GM12864 (cell line): Measurements from ENCODE around the gene LTO1.

Experiments used
- DNase-seq: peaks from one replicate; pipeline ENCODE4 v3.0.0-alpha.2; 2011; ENCODE audit warnings: low read depth
- H3K4me3 ChIP-seq: 2 replicates; pipeline ENCODE4 v1.5.1; 2011; ENCODE audit warnings: mild to moderate bottlenecking, low read depth, low read length, control low read depth
- TF ChIP-seq, protein P1 (sequence below): IDR thresholded peaks from 2 replicates; pipeline ENCODE4 v1.5.1; 2011; ENCODE audit warnings: low read depth, mild to moderate bottlenecking, moderate library complexity, low read length, control low read depth, inconsistent platforms; ENCODE audit errors: missing control alignments

Gene LTO1

DNA sequence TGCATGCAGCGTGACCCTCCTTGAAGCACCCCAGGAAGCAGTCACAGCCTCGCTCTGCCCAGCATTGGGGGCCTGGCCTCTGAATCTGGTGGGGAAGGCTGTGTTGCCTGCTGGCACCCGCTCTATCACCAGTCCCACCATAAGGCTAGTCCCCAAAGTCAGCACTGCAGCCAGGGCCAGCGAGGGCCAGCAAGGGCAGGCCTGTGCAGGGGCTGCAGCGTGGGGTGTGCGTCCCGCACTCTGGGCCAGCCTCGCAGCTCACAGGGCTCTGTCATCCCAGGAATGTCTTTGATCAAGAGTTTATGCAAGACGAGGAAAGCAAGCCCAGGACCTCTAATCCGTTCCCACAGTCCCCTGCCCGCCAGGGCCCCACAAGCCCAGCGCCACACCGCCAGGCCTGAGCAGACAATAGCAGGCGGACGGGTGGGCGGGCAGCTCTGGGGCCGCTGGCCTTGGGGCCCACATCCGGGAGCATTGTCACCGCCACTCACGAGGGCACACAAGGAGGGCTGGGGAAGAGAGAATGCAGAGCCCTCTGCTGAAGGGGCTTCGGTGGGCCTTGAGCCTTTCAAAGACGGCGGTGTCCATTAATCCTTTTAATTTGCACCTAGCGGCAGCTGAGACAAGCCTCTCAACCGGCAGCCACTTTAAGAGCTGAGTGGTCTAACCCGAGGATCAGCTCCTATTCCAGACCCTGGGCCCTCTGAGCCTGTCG, 17.1 kb downstream of the LTO1 start:
- DNase-seq: no peak
- H3K4me3 ChIP-seq: no peak overlapping the region
- TF ChIP-seq, protein P1, sequence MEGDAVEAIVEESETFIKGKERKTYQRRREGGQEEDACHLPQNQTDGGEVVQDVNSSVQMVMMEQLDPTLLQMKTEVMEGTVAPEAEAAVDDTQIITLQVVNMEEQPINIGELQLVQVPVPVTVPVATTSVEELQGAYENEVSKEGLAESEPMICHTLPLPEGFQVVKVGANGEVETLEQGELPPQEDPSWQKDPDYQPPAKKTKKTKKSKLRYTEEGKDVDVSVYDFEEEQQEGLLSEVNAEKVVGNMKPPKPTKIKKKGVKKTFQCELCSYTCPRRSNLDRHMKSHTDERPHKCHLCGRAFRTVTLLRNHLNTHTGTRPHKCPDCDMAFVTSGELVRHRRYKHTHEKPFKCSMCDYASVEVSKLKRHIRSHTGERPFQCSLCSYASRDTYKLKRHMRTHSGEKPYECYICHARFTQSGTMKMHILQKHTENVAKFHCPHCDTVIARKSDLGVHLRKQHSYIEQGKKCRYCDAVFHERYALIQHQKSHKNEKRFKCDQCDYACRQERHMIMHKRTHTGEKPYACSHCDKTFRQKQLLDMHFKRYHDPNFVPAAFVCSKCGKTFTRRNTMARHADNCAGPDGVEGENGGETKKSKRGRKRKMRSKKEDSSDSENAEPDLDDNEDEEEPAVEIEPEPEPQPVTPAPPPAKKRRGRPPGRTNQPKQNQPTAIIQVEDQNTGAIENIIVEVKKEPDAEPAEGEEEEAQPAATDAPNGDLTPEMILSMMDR: no peak

DNA sequence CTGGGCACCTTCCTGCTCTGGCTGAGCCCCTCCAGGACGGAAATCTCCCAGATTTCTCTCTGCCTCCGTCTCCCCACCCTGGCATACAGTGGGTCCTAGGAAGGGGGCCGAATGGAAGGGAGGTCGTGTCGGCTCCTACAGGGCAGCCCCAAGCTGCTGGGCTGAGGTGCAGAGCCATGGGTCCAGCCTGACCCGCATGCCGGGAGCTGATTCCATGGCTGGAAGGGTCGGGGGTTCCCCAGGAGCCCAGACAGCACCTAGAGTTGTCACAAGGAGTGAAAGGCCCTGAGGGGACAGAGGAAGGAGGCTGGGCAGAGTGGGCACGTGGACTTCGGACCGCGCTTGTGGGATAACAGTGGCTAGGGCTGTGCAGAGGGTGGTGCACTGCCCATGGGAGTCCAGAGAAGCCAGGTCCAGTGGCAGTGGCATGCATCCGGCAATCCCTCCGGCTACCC, 17.7 kb downstream of the LTO1 start:
- TF ChIP-seq, protein P1: no peak
- DNase-seq: no peak
- no peak overlapping the region for H3K4me3 ChIP-seq

DNA sequence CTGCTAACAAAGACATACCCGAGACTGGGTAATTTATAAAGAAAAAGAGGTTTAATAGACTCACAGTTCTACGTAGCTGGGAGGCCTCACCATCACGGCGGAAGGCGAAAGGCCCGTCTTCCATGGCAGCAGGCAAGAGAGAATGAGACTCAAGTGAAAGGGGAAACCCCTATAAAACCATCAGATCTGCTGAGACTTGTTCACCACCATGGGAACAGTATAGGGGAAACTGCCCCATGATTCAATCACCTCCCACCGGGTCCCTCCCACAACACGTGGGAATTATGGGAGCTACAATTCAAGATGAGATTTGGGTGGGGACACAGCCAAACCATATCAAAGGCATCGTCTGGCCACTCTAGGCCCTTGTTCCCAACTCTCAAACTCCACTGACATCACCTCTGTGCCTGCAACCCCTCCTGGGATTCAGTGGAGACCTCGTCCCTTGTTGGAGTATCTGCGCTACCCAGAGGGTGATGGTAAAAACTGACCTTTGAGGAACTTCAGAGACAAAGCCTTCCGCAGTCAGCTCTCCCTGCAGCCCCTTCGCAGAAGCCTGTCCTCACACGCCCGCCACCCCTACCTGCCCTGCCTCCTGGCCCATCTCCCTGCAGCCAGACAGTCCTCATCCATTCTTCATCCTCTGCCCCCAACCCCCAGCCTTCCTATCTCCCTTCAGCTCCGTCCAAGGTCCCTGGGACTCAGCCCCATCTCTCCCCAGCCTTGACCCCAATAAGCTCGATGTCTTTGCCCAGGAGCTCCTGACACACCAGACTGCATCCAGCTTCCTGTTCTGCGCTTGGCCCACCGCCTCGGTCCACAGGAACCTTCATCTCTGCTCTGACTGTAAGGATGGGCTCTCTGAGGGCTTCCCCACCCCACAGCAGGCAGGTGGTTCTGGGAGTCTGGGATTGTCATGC, 18.4 kb downstream of the LTO1 start:
- H3K4me3 ChIP-seq: no peak overlapping the region
- TF ChIP-seq, protein P1: no peak
- DNase-seq: no peak

DNA sequence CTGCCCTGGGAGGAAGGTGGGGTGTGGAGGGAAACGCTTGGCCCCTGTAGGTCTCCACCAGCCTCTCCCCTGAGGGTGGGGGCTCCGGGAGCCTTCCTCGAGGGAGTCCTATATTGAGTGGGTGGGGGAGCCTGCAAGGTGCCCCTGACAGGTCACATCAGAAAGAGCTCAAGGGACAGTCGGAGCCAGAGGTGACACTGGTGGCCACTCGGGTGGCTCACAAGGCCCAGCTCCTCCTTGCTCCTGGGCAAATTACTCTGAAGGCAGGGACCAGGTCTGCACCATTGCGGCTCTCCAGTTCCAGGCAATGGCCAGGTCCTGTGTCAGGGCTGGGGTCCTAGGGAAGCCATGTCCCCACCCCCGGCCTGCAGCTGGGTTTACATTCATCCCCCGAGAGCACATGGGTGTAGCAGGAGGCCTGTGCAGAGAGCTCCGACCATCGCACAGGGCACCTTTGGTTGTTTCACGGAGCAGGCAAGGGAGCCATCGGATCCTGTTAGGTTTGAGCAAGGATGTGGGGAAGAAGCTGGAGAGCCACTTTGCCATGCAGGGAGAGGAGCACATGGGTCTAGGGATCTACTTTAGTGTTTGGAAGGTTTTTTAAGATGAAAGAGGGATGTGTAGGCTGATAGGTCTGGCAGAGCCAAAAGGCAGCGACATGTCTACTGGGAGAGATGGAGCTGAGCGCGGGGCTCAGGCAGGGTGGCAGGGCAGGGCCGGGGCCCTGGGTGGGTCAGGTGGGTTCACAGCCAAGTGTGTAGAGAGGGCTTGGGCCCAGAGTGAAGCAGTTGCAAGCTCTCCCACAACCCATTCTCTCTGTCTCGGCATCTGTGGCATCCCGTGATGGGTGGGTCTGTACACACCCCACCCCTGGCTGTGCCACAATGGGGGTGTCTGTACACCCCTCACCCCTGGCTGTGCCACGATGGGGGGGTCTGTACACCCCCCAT, 19.4 kb downstream of the LTO1 start:
- TF ChIP-seq, protein P1: no peak
- DNase-seq: no peak
- H3K4me3 ChIP-seq: no peak overlapping the region

DNA sequence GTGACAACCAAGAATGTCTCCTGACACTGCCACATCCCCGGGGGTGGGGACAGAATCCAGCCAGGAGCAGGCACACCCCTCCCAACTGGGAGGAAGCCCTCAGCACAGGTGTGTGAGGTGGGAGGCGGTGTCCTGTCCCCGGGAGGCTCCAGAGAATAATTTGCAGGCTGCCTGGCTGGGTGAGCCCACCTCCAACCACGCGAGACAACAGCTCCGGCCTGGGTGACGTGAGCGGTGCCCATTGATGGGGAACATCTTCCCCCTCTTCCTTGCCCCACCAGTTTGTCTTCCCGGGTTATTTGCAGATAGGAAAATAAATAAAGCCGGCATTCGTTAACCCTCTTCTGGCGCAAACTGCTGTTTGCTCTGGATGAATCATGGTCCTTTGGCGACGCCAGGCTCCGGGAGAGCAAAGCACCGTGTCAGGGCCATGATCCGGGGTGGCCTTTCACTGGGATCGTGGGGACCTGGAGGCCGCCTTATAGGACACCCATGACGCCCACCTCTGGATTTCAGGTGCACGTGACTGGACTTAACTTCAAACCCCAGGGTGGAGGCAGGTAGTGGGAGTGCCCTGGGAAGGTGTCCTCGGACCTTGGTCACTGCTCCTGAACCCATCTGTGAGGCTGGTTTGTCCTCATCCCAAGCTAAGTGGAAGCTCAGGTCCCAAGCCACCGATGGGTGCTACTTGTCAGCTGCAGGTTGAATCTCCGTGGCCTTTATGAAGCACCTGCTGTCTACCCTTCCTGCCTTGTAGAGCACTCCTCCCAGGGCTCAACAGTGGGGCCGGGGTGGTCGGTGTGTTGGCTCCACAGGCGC, 20.3 kb downstream of the LTO1 start:
- TF ChIP-seq, protein P1: no peak
- DNase-seq: no peak
- no peak overlapping the region for H3K4me3 ChIP-seq
